GM19023 (cell line): Measurements from ENCODE around the gene GULP1.
"Not testable (repeated sequence)": the region's sequence is repeated elsewhere in the genome, so short reads cannot be mapped to it uniquely, and the experiment has no call there.

Experiments
- ATAC-seq: cut with Tn5 transposase; IDR thresholded peaks from one replicate; pipeline ENCODE4 v1.9.1; 2021; ENCODE audit warnings: mild to moderate bottlenecking, moderate library complexity; ENCODE audit not compliant: unreplicated experiment

Gene GULP1, protein sequence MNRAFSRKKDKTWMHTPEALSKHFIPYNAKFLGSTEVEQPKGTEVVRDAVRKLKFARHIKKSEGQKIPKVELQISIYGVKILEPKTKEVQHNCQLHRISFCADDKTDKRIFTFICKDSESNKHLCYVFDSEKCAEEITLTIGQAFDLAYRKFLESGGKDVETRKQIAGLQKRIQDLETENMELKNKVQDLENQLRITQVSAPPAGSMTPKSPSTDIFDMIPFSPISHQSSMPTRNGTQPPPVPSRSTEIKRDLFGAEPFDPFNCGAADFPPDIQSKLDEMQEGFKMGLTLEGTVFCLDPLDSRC

DNA sequence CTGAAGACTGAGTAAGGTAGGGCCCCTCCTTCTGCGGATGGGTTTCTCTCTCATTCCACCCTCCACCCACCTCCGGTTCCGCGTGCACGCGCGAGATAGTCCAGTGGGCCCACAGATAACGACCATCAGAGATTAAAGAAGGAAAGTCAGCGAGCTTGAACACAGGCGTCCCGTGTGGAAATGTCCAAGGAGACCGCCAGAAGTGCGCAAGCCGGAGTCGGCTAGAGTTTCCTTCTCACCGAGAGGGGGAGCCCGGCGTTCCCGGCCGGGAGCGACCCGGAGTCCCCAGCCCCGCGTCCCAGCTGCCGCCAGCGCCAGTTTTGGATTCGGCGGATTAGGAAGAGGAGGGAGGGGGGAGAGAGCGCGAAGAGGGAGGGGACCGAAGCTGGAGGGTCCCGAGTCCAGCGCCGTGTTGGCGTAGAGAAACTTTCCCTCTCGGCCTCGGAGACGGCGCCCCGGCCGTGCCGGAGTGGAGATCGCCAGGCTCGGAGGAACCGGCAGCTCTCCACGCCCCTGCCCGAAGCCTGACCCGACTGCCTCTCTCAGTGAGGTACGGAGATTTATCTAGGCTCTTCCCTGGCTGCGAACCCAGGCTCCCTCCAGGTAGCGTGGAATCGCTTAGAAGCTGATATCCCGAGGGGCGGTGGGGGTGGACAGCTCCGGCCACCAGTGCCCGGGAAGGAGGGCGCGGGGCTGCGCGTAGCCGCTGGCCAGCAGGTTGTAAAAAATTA is at the start of gene GULP1:
Gene GULP1, plus strand, starts transcription at position 258 of the 731 bp plus-strand sequence. CDS start 185,829 bp downstream, outside the sequence.
- no peak for ATAC-seq

DNA sequence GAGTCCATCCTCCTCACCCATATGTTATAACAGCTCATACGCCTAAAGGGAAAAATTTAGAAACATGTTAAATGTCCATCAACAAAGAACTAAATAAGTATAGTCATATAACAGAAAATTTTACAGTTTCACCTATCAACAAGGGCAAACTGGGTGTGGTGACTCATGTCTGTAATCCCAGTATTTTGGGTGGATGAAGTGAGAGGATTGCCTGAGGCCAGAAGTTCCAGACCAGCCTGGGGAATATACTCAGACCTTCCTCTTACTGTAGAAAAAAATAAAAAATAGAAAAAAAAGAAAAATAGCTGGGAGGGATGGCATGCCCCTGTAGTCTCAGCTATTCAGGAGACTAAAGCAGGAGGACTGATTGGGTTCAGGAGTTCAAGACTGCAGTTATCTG is 48.3 kb upstream of the GULP1 start:
- no peak for ATAC-seq

DNA sequence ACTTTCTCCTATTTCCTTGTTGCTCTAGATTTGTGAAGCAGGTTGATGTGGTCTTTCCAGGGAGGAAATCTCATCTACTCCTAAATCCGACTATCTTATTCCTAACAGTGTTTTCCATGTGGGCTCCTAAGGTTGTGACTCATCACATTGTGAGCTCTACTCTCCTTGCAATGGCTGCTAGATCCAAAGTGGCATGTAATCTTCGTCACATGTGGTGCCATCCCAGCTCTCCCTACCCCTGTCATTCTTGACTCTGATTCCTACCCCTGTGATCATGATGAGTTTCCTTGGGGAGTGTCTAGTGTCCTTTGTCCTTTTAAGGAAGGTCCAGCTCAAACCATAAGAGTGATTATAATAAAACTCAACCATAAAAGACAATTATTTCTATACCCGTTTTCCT is 47.3 kb upstream of the GULP1 start:
- no peak for ATAC-seq

DNA sequence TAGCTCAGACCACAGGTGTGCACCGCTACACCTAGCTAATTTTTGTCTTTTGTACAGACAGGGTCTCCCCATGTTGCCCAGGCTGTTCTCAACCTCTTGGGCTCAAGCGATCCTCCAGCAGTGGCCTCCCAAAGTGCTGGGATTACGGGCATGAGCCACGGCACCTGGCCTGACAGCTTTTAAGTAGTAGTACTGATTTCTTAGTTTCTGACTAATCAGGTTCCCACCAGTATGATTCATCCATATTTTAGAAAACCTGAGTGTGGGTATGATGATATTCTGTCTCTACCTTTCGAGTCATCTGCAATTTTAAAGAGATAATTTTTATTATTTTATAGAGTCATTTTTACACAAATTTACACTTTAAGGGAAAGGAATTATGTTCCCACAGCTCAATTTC is 46.4 kb upstream of the GULP1 start:
- no peak for ATAC-seq

DNA sequence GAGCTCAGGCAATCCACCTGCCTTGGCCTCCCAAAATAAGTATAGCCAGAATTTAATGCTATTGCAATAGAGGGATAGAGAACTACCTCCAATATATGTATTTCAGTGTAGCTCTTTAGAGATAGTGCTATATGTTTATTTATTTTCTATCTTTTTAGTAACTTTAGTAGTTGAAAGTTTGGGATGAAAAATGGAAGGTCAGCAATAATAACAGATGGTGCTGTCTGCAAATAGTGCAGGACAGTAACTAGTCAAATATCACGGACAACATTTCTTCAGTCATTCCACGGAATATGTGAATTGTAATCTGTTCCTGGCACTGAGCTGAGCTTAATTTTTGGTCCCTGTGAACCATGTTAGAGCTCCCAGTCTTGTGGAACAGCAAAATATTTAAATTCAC is 43.2 kb upstream of the GULP1 start:
- no peak for ATAC-seq

DNA sequence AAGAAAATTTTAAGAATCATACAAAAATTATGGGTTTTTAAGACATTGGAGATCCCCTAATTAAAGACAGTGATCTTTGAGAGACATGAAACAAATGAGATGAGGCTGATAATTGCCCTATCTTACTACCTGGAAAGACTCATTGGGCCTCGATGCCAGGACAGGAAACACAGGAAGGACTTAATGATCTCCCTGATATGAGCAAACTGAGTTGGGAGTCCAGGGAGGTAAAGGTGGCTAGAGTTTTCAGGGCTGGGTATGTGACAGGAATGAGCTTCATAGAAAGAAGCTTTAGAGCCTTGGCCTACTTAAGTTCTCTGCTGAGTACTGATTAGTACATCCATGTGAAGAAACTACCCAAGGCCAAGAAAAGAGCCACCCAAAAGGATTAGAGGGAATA is 40.6 kb upstream of the GULP1 start:
- no peak for ATAC-seq

DNA sequence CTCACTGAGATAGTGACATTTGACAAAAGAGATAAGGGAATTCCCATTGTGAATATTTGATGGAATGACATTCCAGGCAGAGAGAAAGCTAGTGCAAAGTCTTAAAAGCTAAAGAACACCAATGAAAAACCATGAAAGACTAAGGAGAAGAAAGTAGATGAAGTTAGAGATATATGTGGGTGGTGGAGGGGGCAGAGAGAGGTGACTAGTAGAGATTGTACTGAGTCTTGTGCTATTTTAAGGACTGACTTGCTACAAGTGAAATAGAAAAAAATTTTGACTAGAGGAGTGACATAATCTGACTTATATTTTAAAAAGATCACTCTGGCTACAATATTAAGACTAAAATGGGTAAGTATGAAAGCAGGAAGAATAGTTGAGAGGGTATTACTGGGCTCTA is 35.3 kb upstream of the GULP1 start:
- no peak for ATAC-seq

DNA sequence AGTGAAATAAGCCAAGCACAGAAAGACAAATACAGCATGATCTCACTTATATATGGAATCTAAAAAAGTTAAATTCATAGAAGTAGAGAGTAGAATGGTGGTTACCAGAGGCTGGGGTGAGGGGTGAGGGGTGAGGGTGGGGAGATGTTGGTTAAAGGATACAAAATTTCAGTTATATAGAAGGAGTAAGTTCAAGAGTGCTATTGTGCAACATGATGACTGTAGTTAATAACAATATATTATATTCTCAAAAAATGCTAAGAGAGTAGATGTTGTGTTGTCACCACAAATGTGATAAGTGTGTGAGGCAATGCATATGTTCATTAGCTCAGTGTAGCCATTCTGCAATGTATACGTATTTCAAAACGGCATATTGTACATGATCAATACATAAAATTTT is 26.4 kb upstream of the GULP1 start:
- ATAC-seq = no peak

DNA sequence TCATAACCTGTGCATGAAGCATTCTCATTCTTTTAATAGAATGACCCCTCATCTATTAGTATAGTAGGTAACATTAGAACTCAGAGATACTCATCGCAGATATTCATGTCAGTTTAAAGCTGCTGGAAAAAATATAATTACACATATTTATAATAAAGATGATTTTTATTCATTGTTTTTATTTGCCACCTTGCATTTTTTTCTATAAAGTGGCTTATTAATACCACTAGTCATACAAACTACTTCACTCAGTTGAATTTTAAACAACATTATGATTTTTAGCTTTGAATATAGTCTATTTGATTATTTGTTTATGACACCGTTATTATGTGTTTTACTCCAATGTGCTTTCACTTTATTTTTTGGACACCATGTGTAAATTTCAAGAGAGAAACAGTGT is 23.9 kb upstream of the GULP1 start:
- ATAC-seq = no peak

DNA sequence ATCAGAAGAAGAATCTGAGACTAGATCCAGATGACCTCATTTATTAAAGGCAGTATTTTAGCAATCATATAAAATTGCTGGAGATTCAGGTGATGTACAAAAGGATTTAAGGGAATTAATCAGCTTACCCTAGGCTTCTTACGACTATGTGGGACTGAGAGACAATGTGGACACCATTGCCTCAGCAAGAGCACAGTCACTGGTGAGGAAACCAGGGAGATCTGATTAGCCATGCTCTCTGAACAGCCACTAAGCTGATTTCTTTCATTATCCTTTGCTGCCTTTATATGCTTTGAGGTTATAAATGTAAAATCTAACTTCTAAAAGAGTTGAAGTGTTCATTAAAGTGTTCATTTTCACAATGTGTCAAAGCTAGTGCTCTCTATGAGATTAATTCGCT is 22.7 kb upstream of the GULP1 start:
- ATAC-seq = no peak

DNA sequence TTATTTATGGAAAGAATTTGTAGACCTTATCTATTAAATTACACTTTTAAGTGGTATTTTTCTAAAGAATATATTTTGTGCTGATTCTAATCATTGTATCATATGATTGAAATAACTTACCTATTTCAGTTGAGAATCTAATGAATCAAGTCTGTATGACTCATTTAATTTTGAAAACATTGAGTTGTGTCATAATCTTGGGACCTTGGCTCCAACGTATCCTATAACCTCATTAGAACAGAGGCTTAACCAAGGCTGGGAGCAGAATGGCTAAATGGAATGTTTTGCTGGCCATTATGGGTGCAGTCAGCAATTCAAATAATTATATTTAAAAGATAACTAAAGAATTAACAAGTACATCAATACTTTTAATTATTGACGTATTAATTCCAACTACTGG is 19.6 kb upstream of the GULP1 start:
- no peak for ATAC-seq

DNA sequence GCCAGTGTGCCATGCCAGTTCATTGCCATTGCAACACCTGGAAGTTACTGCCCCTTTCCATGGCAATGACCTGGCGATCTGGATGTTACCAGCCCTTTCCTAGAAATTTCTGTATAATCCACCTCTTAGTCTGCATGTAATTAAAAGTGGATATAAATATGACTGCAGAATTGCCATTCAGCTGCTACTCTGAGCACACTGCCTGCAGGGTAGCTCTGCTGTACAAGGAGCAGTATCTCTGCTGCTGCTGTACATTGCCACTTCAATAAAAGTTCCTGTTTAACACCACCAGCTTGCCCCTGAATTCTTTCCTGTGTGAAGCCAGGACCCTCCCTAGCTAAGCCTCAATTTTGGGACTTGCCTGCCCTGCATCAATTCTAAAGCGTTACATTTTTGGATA is 17.4 kb upstream of the GULP1 start:
- ATAC-seq = no peak

DNA sequence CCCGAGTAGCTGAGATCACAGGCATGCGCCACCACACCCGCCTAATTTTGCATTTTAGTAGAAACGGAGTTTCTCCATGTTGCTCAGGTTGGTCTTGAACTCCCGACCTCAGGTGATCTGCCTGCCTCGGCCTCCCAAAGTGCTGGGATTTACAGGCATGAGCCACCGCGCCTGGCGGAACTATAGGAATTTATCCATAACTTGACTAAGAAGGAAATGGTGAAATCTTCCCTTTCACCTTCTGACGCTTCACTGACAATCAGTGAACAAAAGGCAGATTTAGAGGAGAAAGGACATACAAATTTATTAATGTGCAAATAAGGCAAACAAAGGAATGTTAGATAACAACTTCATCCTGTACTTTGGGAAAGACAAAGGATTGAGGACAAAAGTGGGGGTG is 15.4 kb upstream of the GULP1 start:
- no peak for ATAC-seq

DNA sequence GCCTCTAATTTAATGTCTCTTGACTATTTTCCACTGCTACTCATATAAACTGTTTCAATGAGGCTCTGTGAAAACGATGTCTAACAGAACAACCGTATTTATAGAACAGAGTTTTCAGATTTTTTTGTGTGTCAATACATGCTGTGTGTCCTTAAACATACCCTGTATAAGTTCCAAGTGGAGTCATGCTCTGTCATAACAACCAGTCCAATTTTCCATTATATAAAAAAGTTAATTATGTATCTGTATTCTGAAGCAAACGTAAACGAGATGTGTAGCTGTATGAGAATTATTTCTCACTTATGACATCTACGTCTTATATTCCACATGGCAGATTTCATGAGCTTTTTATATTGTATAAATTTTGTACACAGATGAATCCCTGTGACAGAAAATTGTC is 13.9 kb upstream of the GULP1 start:
- ATAC-seq = no peak

DNA sequence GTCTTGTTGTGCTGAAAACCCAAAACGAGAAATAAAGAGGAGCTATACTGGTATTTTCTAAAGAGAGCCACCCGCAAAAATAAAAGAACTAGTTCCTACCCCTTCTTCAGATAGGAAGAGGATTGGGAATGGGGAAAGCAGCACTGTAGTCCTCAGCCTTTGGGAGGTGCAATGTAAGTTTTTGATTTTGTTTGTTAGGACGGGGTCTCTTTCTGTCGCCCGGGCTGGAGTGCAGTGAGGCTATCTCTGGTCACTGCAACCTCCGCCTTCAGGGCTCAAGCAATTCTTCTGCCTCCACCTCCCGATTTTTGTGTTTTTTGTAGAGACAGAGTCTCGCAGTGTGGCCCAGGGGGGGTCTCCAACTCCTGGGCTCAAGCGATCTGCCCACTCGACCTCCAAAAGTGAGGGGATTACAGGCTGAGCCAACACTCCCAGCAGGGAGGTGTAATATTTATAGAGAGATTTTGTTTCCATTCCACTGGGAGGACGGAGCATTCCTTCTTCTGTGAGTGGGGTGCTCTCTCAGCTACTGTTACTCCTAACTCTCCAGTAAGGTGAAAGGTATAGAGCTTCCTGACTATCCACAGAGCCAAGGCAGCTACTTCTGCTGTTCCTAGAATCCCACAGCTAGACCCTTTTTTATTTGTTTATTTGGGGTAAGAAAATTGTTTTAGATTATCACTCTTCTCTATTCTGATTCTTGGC is 13.1 kb upstream of the GULP1 start:
- no peak for ATAC-seq

DNA sequence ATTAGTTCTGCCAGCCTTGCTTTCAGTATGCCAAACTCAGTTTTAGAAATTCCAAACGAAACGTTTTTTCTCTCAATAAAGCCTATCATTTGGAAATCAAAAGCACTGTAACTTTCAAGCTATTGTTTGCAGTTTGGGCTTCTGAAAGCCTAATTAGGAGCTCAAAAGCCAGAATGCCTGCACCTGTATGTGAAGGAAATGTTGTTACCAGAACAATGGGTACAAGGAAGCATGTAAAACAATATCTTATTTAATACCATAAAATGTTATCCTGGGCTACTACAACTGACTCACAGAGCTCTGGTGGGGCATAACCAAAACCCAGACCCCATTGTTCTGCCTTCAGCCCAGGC is 12.6 kb upstream of the GULP1 start:
- no peak for ATAC-seq

DNA sequence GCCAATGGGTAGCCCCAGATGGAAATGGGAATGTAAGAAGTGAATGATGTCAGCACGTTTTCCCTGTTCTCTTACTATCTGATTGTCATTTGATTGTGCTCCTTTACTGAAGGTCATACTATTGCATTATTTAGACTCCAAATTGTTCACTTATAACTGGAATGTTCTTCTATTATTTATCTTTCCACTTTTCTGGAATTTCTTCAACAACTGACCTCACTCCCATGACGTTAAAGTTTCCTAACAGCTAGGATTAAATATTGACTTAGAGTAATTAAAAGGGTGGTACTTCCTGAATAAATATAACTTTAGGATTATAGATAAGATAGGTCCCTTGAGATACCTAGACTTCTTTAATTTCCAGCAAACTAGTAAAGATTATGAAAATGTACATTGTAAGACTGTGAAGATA is 10.9 kb upstream of the GULP1 start:
- ATAC-seq = no peak

DNA sequence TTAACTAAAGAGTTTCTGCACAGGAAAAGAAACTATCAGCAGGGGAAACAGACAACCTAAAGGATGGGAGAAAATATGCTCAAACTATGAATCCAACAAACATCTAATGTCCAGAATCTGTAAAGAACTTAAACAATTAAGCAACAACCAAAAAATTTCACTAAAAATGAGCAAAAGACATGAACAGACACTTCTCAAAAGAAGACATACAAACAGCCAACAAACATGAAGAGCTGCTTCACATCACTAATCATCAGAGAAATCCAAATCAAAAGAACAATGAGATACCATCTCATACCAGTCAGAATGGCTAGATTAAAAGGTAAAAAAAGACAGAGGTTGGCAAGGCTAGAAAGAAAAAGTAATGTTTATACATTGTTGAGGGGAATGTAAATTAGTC is 8.8 kb upstream of the GULP1 start:
- no peak for ATAC-seq

DNA sequence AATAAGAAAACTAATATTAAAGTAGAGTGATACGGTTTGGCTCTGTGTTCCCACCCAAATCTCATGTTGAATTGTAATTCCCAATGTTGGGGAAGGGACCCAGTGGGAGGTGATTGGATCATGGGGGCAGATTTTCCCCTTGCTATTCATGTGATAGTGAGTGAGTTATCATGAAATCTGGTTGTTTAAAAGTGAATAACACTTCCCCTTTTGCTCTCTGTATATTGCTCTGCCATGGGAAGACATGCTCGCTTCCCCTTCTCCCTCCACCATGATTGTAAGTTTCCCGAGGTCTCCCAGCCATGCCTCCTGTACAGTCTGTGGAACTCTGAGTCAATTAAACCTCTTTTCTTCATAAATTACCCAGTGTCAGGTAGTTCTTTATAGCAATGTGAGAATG is 7.4 kb upstream of the GULP1 start:
- ATAC-seq = not testable (repeated sequence)

DNA sequence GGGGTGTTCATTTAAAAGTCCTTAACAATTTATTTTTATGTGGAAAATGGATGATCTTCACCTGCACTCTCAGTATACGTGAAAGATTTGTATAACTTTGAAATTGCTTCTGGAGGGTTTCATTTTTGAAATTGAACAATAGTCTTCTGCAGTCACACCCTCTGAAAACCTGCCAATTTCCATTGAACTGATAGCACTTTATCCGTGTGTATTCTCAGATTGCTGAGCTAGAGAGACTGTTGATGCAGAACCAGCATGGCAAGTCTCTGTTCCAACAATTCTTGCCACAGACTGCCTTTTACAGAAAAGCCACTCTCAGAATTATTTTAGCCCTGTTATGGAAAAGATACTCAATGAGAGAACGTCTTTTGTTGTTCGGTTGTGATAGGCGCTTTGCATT is 6.6 kb upstream of the GULP1 start:
- ATAC-seq = no peak

DNA sequence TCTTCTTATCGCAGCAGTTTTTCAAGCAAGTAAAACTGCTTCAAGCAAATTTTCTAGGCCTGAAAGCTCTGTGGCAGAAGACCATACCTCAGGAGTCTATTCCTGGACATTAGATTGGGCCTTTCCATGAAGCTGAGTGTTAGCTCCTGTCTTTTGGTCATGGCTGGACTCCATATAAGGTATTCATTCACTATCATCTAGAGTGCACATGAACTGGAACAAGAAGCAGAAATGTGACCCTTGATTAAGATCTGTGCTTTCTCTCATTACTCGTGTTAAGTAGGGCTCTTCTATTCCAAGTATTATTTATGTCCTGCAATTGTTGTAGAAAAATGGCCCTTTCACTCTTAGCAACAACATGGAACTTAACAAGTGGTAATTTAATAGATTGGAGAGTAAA is 5.9 kb upstream of the GULP1 start:
- ATAC-seq = no peak

DNA sequence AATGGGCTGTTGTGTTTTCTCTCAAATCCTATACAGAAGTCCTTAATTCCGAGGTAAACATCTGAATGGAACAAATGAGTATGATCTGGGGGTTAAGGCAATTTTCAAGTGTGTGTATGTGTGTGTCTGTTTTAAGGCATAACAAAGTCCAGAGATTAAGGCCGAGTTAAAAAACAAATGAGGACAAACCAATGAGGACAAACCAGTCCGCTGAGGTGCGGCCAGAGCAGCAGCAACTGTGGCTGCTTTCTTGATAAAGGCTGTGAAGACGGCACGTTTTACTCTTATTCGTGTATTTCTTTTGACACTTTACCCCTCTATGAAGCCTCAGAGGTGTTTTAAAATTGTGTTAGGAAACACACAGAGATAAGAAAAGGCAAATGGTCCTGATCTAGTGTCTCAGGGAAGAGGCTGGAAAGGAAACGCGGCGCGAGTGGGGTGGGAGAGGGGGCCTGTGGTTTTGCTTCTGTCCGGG is 495 bp upstream of the GULP1 start:
- no peak for ATAC-seq
